OCI-LY1 (cell line): Measurements from ENCODE around the gene C3orf22.

Source experiments
- CTCF ChIP-seq: fragments of 200-600 bp; sonication (generic), shearing (Covaris generic); IDR thresholded peaks from 2 replicates; pipeline ENCODE4 v1.5.1; 2017; ENCODE audit warnings: mild to moderate bottlenecking, antibody characterized with exemption, low read length, moderate library complexity, mixed read lengths
- EZH2 ChIP-seq: fragments of 200-600 bp; sonication (generic), shearing (Covaris generic); IDR thresholded peaks from 2 replicates; pipeline ENCODE4 v1.8.0; 2017; ENCODE audit warnings: borderline replicate concordance, mixed run types, mild to moderate bottlenecking, antibody characterized with exemption, low read length, moderate library complexity, mixed read lengths

- TF ChIP-seq CTCF (no peak), EZH2 (no peak)
Measured at GRCh38 chr3:126550488-126551051, 8.2 kb downstream of the C3orf22 start.
